Omental fat pad (tissue), 4 donors: ENCODE results near the gene KRTAP10-1. TPM values are rescaled to one million over a fixed set of nuclear protein-coding genes. Genes with fewer than 3 reads are reported as not detected.
"Not testable (repeated sequence)": the region's sequence is repeated elsewhere in the genome, so short reads cannot be mapped to it uniquely, and the experiment has no call there.

Experiments used
- ATAC-seq: fragments of 150-250 bp; one replicate; pipeline ENCODE4 v1.9.1; 2016; ENCODE audit warnings: mild to moderate bottlenecking, moderate library complexity; ENCODE audit not compliant: low FRiP score
- DNase-seq: peaks from one replicate; pipeline ENCODE4 v3.0.0-alpha.2; 2019; ENCODE audit warnings: low spot score
- CTCF ChIP-seq, 3 donors: fragments of 450-650 bp; IDR thresholded peaks; one replicate each; pipeline ENCODE4 v1.5.1; 2016 to 2017; ENCODE audit warnings: antibody characterized with exemption in 3 of 3, mild to moderate bottlenecking in 3 of 3, moderate library complexity in 2 of 3
- total RNA-seq, 4 donors: library from RNA; depleted of rRNA; stranded (reverse); fragments of >200 nt; gene quantifications; one replicate each; pipeline ENCODE4 v1.1.0, GENCODE V29; 2016

The KRTAP10-1 gene
- total RNA-seq, 4 donors from 2014 or later = not detected

GRCh38 chr21:44567481-44568171 is 27.6 kb upstream of the KRTAP10-1 start:
- TF ChIP-seq CTCF (IDR thresholded peaks at IDR 0.05) = no peak
- ATAC-seq = no peak
- DNase-seq = no peak

GRCh38 chr21:44566403-44566802 is 26.4 kb upstream of the KRTAP10-1 start:
- no peak for ATAC-seq
- no peak for TF ChIP-seq CTCF (IDR thresholded peaks at IDR 0.05)
- DNase-seq = no peak

GRCh38 chr21:44564886-44565598 is 25.0 kb upstream of the KRTAP10-1 start:
- no peak for TF ChIP-seq CTCF (IDR thresholded peaks at IDR 0.05)
- ATAC-seq (no peak), DNase-seq (no peak)

GRCh38 chr21:44564099-44564498 is 24.1 kb upstream of the KRTAP10-1 start:
- ATAC-seq = no peak
- TF ChIP-seq CTCF (IDR thresholded peaks at IDR 0.05) = no peak
- no peak for DNase-seq

DNA sequence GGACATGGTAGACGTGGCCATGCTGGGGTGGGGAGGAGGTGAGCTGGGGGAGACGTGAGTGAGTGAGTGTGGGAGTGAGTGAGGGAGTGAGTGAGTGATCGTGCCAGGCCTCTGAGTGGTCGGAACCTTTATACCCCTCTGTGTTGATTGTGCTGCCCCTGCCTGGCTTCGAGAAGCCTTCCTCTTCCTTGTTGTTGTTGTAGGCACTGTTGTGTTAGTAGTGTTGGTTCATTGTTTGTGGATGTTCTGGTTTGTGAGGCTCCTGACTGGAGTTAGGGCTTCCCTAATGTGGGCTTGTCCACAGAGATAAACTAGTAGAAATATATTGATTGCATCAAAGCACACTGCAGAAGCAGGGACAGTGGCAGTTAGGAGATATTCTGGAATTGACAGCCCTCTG is 18.7 kb upstream of the KRTAP10-1 start, which contains the start of gene KRTAP10-3:
Gene KRTAP10-3 (minus strand): TSS at position 101 of the 400 bp plus-strand sequence. CDS start 80 bp downstream, at position 21.
- no peak for TF ChIP-seq CTCF (IDR thresholded peaks at IDR 0.05)
- ATAC-seq (no peak), DNase-seq (no peak)

GRCh38 chr21:44558329-44558675 is 18.3 kb upstream of the KRTAP10-1 start:
- not testable (repeated sequence) for ATAC-seq

DNA sequence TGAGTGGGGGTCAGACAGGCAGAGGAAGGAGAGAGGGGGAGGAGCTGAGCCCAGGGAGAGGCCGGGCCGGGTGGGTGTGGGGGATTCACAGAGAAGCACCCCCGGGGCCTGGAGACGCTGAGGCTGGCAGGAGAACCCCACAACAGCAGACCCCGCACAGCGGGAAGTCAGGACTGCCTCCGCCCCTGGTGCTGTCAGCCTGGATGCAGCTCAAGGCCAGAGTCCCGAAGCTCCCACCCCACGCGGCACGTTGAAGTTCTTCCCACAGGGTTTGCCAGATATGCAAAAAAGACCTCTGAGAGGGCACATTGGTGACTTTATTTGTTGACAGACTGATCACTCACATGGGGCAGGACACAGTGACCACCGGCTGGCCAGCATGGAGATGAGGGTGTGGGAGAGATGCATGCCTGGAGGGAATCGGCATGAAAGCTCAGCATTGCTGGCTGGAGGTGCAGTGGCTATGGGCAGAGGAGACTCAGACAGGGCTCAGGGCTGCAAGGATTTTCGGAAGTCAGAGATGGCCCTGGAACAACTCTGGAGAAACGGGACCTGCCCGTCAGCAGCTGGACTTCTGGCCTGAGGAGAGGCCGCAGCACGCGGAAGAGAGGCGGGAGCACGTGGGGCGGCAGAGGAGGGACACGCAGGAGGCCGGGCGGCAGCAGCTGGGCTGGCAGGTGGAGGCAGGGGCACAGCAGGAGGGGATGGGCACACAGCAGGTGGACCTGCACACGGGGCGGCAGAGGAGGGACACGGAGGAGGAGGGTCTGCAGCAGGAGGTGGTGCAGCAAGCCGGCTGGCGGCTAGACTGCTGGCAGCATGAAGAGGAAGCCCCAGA is 17.7 kb upstream of the KRTAP10-1 start:
- DNase-seq (no peak), ATAC-seq (no peak)
- no peak for TF ChIP-seq CTCF (IDR thresholded peaks at IDR 0.05)

More at GRCh38 chr21:44558329-44558675, 18.3 kb upstream of the KRTAP10-1 start:
- DNase-seq = not testable (repeated sequence)
